HCT116 (cell line): Measurements from ENCODE around the gene SLC10A2. TPM values are rescaled to one million over a fixed set of nuclear protein-coding genes. Genes with fewer than 3 reads are reported as not detected.

Experiments
- ATAC-seq: fragments of 200-7000 bp; cut with Tn5 transposase; 2 replicates; pipeline ENCODE4 v1.9.1; 2020; ENCODE audit warnings: mild to moderate bottlenecking, moderate library complexity
- BruUV-seq: library from RNA; stranded (reverse); fragments of 400-500 nt; replicated peaks from 2 replicates; lab custom pipeline; 2021; lab: Mats Ljungman, UMichigan
- CTCF ChIA-PET: fragments of 300-600 bp; sonication (Branson Sonifier 250); formaldehyde crosslinking; loops from one replicate; lab custom pipeline; 2021; ENCODE audit warnings: antibody characterized with exemption; lab: Charles Lee
- POLR2A ChIA-PET: fragments of 300-600, 350-600 bp; sonication (Branson Sonifier 250); formaldehyde crosslinking; loops from one replicate; lab custom pipeline; 2021; ENCODE audit warnings: antibody characterized with exemption; lab: Charles Lee
- RAD21 ChIA-PET, 2 experiments: fragments of 300-600 bp; sonication (Branson Sonifier 250); formaldehyde crosslinking; loops; one replicate each; lab custom pipeline; 2023; ENCODE audit warnings: low total read pairs in 2 of 2; ENCODE audit not compliant: uncharacterized antibody in 2 of 2, unreplicated experiment in 2 of 2, low non-redundant PET in 1 of 2; lab: Charles Lee
- DNase-seq: peaks from one replicate; pipeline ENCODE4 v3.0.0-alpha.2; 2010; ENCODE audit warnings: low read depth, low spot score
- H2AFZ ChIP-seq: fragments of 200-600 bp; shearing (Covaris generic), sonication (generic); 2 replicates; pipeline ENCODE4 v1.6.1; 2017; ENCODE audit warnings: low read depth, mixed run types, mixed read lengths, antibody characterized with exemption, low read length; ENCODE audit not compliant: poor library complexity, severe bottlenecking
- H3K27ac ChIP-seq: 2 replicates; pipeline ENCODE4 v1.5.1; 2012; ENCODE audit warnings: low read depth, low read length
- H3K27me3 ChIP-seq: fragments of 200-600 bp; sonication (generic); 2 replicates; pipeline ENCODE4 v1.6.1; 2016; ENCODE audit warnings: mixed run types, low read length, mixed read lengths; ENCODE audit not compliant: insufficient read depth
- H3K36me3 ChIP-seq, 2 experiments: fragments of 200-500 bp in 1 of 2; fragments of 200-600 bp in 1 of 2; sonication (Bioruptor generic) in 1 of 2; sonication (generic) in 1 of 2; 2 replicates each; pipeline versions ENCODE4 v1.5.1 to v1.6.1; 2014 to 2016; ENCODE audit warnings: low read length in 2 of 2, inconsistent platforms in 1 of 2, mixed read lengths in 1 of 2, mixed run types in 1 of 2; ENCODE audit not compliant: insufficient read depth in 2 of 2, control insufficient read depth in 1 of 2
- H3K4me1 ChIP-seq, 2 experiments: fragments of 200-600 bp in 1 of 2; sonication (generic) in 1 of 2; 2 replicates each; pipeline versions ENCODE4 v1.5.1 to v1.6.1; 2012 to 2017; ENCODE audit warnings: low read length in 2 of 2, inconsistent platforms in 1 of 2, mild to moderate bottlenecking in 1 of 2, mixed read lengths in 1 of 2, mixed run types in 1 of 2, moderate library complexity in 1 of 2; ENCODE audit not compliant: insufficient read depth in 2 of 2, control insufficient read depth in 1 of 2
- H3K4me2 ChIP-seq: fragments of 200-600 bp; sonication (generic); 2 replicates; pipeline ENCODE4 v1.6.1; 2017; ENCODE audit warnings: mixed run types, low read length, mixed read lengths
- H3K4me3 ChIP-seq, 2 experiments: fragments of 200-600 bp in 1 of 2; sonication (generic) in 1 of 2; replicated peaks in 1 of 2; 2 replicates each; pipeline ENCODE4 v1.5.1; 2011 to 2016; ENCODE audit warnings: low read length in 2 of 2, control low read depth in 1 of 2, low read depth in 1 of 2, mild to moderate bottlenecking in 1 of 2, mixed read lengths in 1 of 2, mixed run types in 1 of 2
- H3K79me2 ChIP-seq: fragments of 200-600 bp; sonication (generic); 2 replicates; pipeline ENCODE4 v1.6.1; 2017; ENCODE audit warnings: mild to moderate bottlenecking, mixed run types, low read length, moderate library complexity, mixed read lengths; ENCODE audit not compliant: insufficient read depth
- H3K9ac ChIP-seq: fragments of 200-600 bp; sonication (generic); 2 replicates; pipeline ENCODE4 v1.6.1; 2016; ENCODE audit warnings: low read length, mixed read lengths
- H3K9me2 ChIP-seq: fragments of 200-600 bp; sonication (generic), shearing (Covaris generic); 2 replicates; pipeline ENCODE4 v1.6.1; 2017; ENCODE audit warnings: mixed run types, mild to moderate bottlenecking, moderate library complexity; ENCODE audit not compliant: insufficient read depth
- H3K9me3 ChIP-seq, 2 experiments: fragments of 200-500 bp in 1 of 2; fragments of 200-600 bp in 1 of 2; sonication (Bioruptor generic) in 1 of 2; sonication (generic) in 1 of 2; 2 replicates each; pipeline ENCODE4 v1.6.1; 2014 to 2017; ENCODE audit warnings: low read length in 2 of 2, mixed read lengths in 2 of 2, inconsistent platforms in 1 of 2, low read depth in 1 of 2, mild to moderate bottlenecking in 1 of 2, mixed run types in 1 of 2, moderate library complexity in 1 of 2; ENCODE audit not compliant: control insufficient read depth in 1 of 2, insufficient read depth in 1 of 2
- H4K20me1 ChIP-seq: fragments of 200-600 bp; sonication (generic), shearing (Covaris generic); 2 replicates; pipeline ENCODE4 v1.6.1; 2017; ENCODE audit warnings: mixed run types, mild to moderate bottlenecking, moderate library complexity; ENCODE audit not compliant: insufficient read depth
- ATF3 ChIP-seq: IDR thresholded peaks from 2 replicates; pipeline ENCODE4 v1.6.1; 2012
- CBX3 ChIP-seq: IDR thresholded peaks from 2 replicates; pipeline ENCODE4 v1.6.1; 2012; ENCODE audit warnings: low read depth
- CEBPB ChIP-seq: IDR thresholded peaks from 2 replicates; pipeline ENCODE4 v1.6.1; 2012; ENCODE audit warnings: low read depth
- ELF1 ChIP-seq: IDR thresholded peaks from 2 replicates; pipeline ENCODE4 v1.6.1; 2012; ENCODE audit warnings: low read depth, borderline replicate concordance
- EZH2 ChIP-seq: fragments of 200-600 bp; sonication (generic); IDR thresholded peaks from 2 replicates; pipeline ENCODE4 v1.6.1; 2017; ENCODE audit warnings: antibody characterized with exemption, mixed run types
- EZH2phosphoT487 ChIP-seq: fragments of 200-600 bp; IDR thresholded peaks from 2 replicates; pipeline ENCODE4 v1.6.1; 2018; ENCODE audit warnings: antibody characterized with exemption, borderline replicate concordance
- JUND ChIP-seq: IDR thresholded peaks from 2 replicates; pipeline ENCODE4 v1.6.1; 2012
- POLR2A ChIP-seq: IDR thresholded peaks from 2 replicates; pipeline ENCODE4 v1.7.0; 2011; ENCODE audit warnings: borderline replicate concordance; ENCODE audit not compliant: insufficient read depth, insufficient read length; ENCODE audit errors: extremely low read depth
- POLR2AphosphoS5 ChIP-seq: IDR thresholded peaks from 2 replicates; pipeline ENCODE4 v1.6.1; 2011; ENCODE audit warnings: mild to moderate bottlenecking, low read depth, low read length, moderate library complexity
- SP1 ChIP-seq: IDR thresholded peaks from 2 replicates; pipeline ENCODE4 v1.6.1; 2012; ENCODE audit warnings: low read depth
- SRF ChIP-seq: IDR thresholded peaks from 2 replicates; pipeline ENCODE4 v1.6.1; 2012; ENCODE audit warnings: low read depth
- YY1 ChIP-seq: IDR thresholded peaks from 2 replicates; pipeline ENCODE4 v1.6.1; 2011; ENCODE audit warnings: low read length, low read depth, moderate library complexity, mild to moderate bottlenecking; ENCODE audit not compliant: insufficient replicate concordance; ENCODE audit errors: extremely low read depth
- ZBTB33 ChIP-seq: IDR thresholded peaks from 2 replicates; pipeline ENCODE4 v1.6.1; 2011; ENCODE audit warnings: mild to moderate bottlenecking, low read length, moderate library complexity; ENCODE audit not compliant: insufficient replicate concordance; ENCODE audit errors: extremely low read depth
- ZNF274 ChIP-seq: fragments of 200-500 bp; sonication (Bioruptor generic); IDR thresholded peaks from 2 replicates; pipeline ENCODE4 v1.6.1; 2014; ENCODE audit warnings: mild to moderate bottlenecking, low read depth, low read length, inconsistent platforms
- intact Hi-C: fragments of 100-400 bp; cut with micrococcal nuclease; formaldehyde crosslinking; loops from 2 replicates; pipeline ENCODE4 v1.10.0; 2022
- total RNA-seq: library from RNA; stranded (reverse); gene quantifications from one replicate; pipeline ENCODE4 v1.2.1, GENCODE V29; 2021; ENCODE audit not compliant: unreplicated experiment
- TF ChIP-seq, protein P1 (sequence below): IDR thresholded peaks from 2 replicates; pipeline ENCODE4 v1.6.1; 2012; ENCODE audit warnings: low read depth
- TF ChIP-seq, protein P2 (sequence below): IDR thresholded peaks from 2 replicates; pipeline ENCODE4 v1.6.1; 2012

The SLC10A2 gene
- total RNA-seq, 1 experiment from 2014 or later, result not detected

DNA sequence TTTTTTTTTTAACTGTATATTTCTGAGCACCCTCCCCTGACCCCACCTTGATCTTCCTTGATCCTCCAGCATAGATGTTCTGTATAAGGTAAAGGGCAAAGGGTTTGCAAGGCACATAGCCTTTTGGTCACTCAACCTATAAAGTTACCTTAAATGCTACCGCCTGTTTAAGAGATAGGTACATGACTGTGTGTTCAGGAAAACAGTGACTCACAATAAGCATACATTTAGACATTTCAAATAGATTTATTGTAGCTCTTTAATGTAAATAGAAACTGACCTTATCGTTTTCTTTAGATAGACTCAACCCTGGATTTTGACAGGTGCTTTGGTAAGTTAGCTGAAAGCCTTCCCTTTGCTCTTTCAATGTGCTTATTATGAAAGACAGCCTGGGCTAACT lies 15.2 kb upstream of the SLC10A2 start:
- Histone ChIP-seq H3K9me2 (no peaks in the 10 kb centered on the region), H3K79me2 (no peaks in the 10 kb centered on the region), H2AFZ (no peak overlapping the region), H3K27ac (no peak overlapping the region), H3K4me1 (no peaks in the 10 kb centered on the region), H4K20me1 (no peaks in the 10 kb centered on the region), H3K4me2 (no peak overlapping the region), H3K36me3 (no peaks in the 10 kb centered on the region), H3K9me3 (no peaks in the 10 kb centered on the region), H3K27me3 (no peaks in the 10 kb centered on the region), H3K4me3 (no peak overlapping the region), H3K9ac (no peak overlapping the region)
- ChIA-PET RAD21 (no interaction called here), POLR2A (no interaction called here), CTCF (no interaction called here)
- BruUV-seq, result no TSS peak
- ATAC-seq (no peak), DNase-seq (no peak)
- TF ChIP-seq ZNF274 (no peak), CBX3 (no peak), SP1 (no peak)
- intact Hi-C loops, result no loop called here

DNA sequence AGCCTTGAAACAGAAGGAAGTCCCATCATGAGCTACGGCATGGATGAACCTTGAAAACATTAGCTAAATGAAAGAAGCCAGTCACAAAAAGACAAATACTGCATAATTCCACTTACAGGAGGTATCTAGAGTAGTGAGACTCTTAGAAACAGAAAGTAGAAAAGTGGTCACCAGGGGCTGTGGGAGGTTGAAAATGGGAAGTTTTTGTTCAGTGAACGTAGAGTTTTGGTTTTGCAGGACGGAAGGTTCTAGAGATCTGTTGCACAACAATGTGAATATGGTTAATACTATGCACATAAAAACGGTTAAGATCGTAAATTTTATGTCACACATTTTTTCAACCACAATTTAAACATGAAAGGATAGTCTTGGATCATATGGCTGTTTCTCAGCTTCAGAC lies 11.9 kb upstream of the SLC10A2 start:
- Histone ChIP-seq H3K9me3 (no peaks in the 10 kb centered on the region), H3K79me2 (no peaks in the 10 kb centered on the region), H2AFZ (no peak overlapping the region), H3K4me2 (no peak overlapping the region), H3K9me2 (no peaks in the 10 kb centered on the region), H3K9ac (no peak overlapping the region), H3K4me3 (no peak overlapping the region), H4K20me1 (no peaks in the 10 kb centered on the region), H3K36me3 (no peaks in the 10 kb centered on the region), H3K4me1 (no peaks in the 10 kb centered on the region), H3K27ac (no peak overlapping the region), H3K27me3 (no peaks in the 10 kb centered on the region)
- ChIA-PET RAD21 (no interaction called here), POLR2A (no interaction called here), CTCF (no interaction called here)
- no TSS peak for BruUV-seq
- DNase-seq (no peak), ATAC-seq (no peak)
- intact Hi-C loops, result no loop called here
- no peak for TF ChIP-seq POLR2AphosphoS5
- TF ChIP-seq, protein P1, sequence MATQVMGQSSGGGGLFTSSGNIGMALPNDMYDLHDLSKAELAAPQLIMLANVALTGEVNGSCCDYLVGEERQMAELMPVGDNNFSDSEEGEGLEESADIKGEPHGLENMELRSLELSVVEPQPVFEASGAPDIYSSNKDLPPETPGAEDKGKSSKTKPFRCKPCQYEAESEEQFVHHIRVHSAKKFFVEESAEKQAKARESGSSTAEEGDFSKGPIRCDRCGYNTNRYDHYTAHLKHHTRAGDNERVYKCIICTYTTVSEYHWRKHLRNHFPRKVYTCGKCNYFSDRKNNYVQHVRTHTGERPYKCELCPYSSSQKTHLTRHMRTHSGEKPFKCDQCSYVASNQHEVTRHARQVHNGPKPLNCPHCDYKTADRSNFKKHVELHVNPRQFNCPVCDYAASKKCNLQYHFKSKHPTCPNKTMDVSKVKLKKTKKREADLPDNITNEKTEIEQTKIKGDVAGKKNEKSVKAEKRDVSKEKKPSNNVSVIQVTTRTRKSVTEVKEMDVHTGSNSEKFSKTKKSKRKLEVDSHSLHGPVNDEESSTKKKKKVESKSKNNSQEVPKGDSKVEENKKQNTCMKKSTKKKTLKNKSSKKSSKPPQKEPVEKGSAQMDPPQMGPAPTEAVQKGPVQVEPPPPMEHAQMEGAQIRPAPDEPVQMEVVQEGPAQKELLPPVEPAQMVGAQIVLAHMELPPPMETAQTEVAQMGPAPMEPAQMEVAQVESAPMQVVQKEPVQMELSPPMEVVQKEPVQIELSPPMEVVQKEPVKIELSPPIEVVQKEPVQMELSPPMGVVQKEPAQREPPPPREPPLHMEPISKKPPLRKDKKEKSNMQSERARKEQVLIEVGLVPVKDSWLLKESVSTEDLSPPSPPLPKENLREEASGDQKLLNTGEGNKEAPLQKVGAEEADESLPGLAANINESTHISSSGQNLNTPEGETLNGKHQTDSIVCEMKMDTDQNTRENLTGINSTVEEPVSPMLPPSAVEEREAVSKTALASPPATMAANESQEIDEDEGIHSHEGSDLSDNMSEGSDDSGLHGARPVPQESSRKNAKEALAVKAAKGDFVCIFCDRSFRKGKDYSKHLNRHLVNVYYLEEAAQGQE, result no peak
- TF ChIP-seq JUND, result no peak
- no peak for TF ChIP-seq EZH2phosphoT487
- TF ChIP-seq, protein P2, sequence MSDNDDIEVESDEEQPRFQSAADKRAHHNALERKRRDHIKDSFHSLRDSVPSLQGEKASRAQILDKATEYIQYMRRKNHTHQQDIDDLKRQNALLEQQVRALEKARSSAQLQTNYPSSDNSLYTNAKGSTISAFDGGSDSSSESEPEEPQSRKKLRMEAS, result no peak
- no peak for TF ChIP-seq POLR2A
- no peak for TF ChIP-seq YY1
- no peak for TF ChIP-seq CEBPB
- no peak for TF ChIP-seq ZNF274
- no peak for TF ChIP-seq ATF3
- TF ChIP-seq ELF1, result no peak
- TF ChIP-seq SRF, result no peak
- TF ChIP-seq EZH2, result no peak
- TF ChIP-seq ZBTB33, result no peak
